ENCODE data around the gene CHAC1. TPM values are rescaled to one million over a fixed set of nuclear protein-coding genes. Genes with fewer than 3 reads are reported as not detected.

CHAC1 gene
- total RNA-seq, 4 donors from 2014 or later, result 0.76 to 16.1 (median 6.4) TPM

DNA sequence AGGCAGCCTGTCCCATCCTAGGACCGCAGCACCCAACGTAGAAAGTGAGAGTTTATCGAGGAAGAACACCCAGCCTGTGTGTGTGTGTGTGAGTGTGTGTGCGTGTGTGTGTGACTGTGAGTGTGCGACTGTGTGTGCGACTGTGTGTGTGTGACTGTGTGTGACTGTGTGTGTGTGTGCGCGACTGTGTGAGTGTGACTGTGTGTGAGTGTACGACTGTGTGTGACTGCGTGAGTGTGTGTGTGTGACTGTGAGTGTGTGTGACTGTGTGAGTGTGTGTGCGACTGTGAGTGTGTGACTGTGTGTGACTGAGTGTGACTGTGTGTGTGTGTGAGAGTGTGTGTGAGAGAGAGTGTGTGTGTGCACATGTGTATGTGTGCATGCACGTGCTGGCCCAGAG is 39.3 kb upstream of the CHAC1 start:
- no peaks in the 10 kb centered on the region for H3K9me3 ChIP-seq
- intact Hi-C loops (cut with DNase I), result no loop called here
- no peak overlapping the region for H3K27ac ChIP-seq
- H3K4me1 ChIP-seq, result peaks cover 7 to 45% (median 17%) of the 10 kb centered on the region in 3 donors
- no peaks in the 10 kb centered on the region for H3K36me3 ChIP-seq
- H3K27me3 ChIP-seq, result peaks cover 0 to 21% (median 0%) of the 10 kb centered on the region in 4 donors
- no peak for DNase-seq
- 96 to 97% methylated on average over 8 to 12 of the region's 12 CpGs for WGBS, 2 donors
- no peak overlapping the region for H3K4me3 ChIP-seq
- no peak for TF ChIP-seq POLR2A (IDR thresholded peaks at IDR 0.05)
- TF ChIP-seq, protein P1, sequence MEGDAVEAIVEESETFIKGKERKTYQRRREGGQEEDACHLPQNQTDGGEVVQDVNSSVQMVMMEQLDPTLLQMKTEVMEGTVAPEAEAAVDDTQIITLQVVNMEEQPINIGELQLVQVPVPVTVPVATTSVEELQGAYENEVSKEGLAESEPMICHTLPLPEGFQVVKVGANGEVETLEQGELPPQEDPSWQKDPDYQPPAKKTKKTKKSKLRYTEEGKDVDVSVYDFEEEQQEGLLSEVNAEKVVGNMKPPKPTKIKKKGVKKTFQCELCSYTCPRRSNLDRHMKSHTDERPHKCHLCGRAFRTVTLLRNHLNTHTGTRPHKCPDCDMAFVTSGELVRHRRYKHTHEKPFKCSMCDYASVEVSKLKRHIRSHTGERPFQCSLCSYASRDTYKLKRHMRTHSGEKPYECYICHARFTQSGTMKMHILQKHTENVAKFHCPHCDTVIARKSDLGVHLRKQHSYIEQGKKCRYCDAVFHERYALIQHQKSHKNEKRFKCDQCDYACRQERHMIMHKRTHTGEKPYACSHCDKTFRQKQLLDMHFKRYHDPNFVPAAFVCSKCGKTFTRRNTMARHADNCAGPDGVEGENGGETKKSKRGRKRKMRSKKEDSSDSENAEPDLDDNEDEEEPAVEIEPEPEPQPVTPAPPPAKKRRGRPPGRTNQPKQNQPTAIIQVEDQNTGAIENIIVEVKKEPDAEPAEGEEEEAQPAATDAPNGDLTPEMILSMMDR (IDR thresholded peaks at IDR 0.05), result no peak

DNA sequence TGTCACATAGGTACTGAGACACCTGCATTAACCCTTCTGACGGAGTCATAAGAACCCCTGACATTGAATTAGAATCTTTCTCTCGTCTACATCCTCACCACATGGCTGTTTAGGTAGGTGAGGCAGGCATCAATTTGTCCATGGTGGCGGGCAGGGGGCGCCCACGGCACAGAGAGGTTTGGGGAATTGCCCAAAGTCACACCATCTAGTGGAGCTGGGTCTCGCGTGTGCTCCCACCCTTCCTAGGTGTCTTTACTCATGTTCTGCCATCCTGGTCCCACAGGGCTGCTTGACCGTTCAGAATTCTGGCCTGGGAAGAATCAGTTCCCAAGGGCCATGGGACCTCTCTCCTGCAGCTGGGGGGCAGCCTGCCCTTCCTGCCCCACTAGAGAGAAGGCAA is 38.8 kb upstream of the CHAC1 start:
- Histone ChIP-seq H3K4me3 (no peak overlapping the region), H3K27ac (no peak overlapping the region), H3K27me3 (peaks cover 0 to 23% (median 0%) of the 10 kb centered on the region in 4 donors), H3K4me1 (peaks cover 6 to 41% (median 14%) of the 10 kb centered on the region in 3 donors), H3K9me3 (no peaks in the 10 kb centered on the region), H3K36me3 (no peaks in the 10 kb centered on the region)
- 63 to 89% methylated on average over 3 to 8 of the region's 8 CpGs for whole genome bisulfite sequencing, 2 donors
- intact Hi-C loops (cut with DNase I), result no loop called here
- DNase-seq, result no peak
- TF ChIP-seq, protein P1 (IDR thresholded peaks at IDR 0.05), result no peak
- TF ChIP-seq POLR2A (IDR thresholded peaks at IDR 0.05), result no peak

GRCh38 chr15:40915116-40915661 is 38.1 kb upstream of the CHAC1 start:
- peak overlapping the region in 1 of 4 donors; percentile 9 for H3K27ac ChIP-seq
- H3K36me3 ChIP-seq, result no peaks in the 10 kb centered on the region
- 73 to 77% methylated on average over 7 to 8 of the region's 12 CpGs for WGBS, 2 donors
- H3K4me3 ChIP-seq, result no peak overlapping the region
- TF ChIP-seq, protein P1 (IDR thresholded peaks at IDR 0.05), result no peak
- no peak for TF ChIP-seq POLR2A (IDR thresholded peaks at IDR 0.05)
- peaks cover 0 to 33% (median 9%) of the 10 kb centered on the region in 3 donors for H3K4me1 ChIP-seq
- intact Hi-C loops (cut with DNase I), result no loop called here
- no peak for DNase-seq
- no peaks in the 10 kb centered on the region for H3K9me3 ChIP-seq
- peaks cover 0 to 23% (median 0%) of the 10 kb centered on the region in 4 donors for H3K27me3 ChIP-seq

DNA sequence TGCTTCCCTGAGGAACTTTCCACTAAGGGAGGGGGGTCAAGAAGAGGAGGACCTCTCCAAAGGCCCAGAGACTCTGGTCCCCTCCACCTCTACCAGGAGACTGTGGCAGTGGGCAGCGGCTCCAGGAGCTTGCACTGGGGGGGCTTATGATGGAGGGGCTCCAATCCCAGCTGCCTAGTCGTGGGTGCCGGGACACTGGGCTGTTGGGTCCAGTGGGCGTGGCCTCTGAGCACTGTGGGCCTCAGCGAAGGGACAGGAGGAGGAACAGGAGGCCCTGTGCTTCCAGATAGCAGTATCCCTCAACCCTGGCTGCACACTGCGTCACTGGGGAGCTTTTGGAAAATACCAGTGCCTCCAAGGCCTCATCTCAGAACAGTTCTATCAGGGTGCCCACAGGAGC is 37.6 kb upstream of the CHAC1 start:
- TF ChIP-seq POLR2A (IDR thresholded peaks at IDR 0.05), result no peak
- TF ChIP-seq, protein P1 (IDR thresholded peaks at IDR 0.05), result no peak
- no peak for DNase-seq
- H3K4me3 ChIP-seq, result no peak overlapping the region
- peaks cover 0 to 31% (median 9%) of the 10 kb centered on the region in 3 donors for H3K4me1 ChIP-seq
- no peaks in the 10 kb centered on the region for H3K9me3 ChIP-seq
- intact Hi-C loops (cut with DNase I), result no loop called here
- H3K27ac ChIP-seq, result no peak overlapping the region
- peaks cover 0 to 26% (median 0%) of the 10 kb centered on the region in 4 donors for H3K27me3 ChIP-seq
- no peaks in the 10 kb centered on the region for H3K36me3 ChIP-seq
- 90% methylated on average over 1 of the region's 6 CpGs; no CpG with 5 or more reads in 1 of the 2 donors for WGBS, 2 donors

- H3K27me3 ChIP-seq, result peaks cover 0 to 43% (median 0%) of the 10 kb centered on the region in 4 donors
- no peaks in the 10 kb centered on the region for H3K9me3 ChIP-seq
- H3K27ac ChIP-seq, result peak overlapping the region in 3 of 4 donors; percentile 30 to 67 (median 57)
- H3K4me3 ChIP-seq, result peak overlapping the region in 2 of 4 donors; percentile 2 to 23
- TF ChIP-seq, protein P1 (IDR thresholded peaks at IDR 0.05), result no peak
- no peak for TF ChIP-seq POLR2A (IDR thresholded peaks at IDR 0.05)
- intact Hi-C loops (cut with DNase I), result no loop called here
- no peak for DNase-seq
- peaks cover 0 to 14% (median 0%) of the 10 kb centered on the region in 3 donors for H3K4me1 ChIP-seq
- 50% methylated on average over 1 of the region's 11 CpGs; no CpG with 5 or more reads in 1 of the 2 donors for WGBS, 2 donors
- no peaks in the 10 kb centered on the region for H3K36me3 ChIP-seq
Observed at GRCh38 chr15:40917585-40917984, 35.7 kb upstream of the CHAC1 start.
